Osteoblast (primary cell): ENCODE results near the gene SMARCE1. TPM values are rescaled to one million over a fixed set of nuclear protein-coding genes. Genes with fewer than 3 reads are reported as not detected.

Source experiments
- DNase-seq: peaks from one replicate; pipeline ENCODE4 v3.0.0; 2011; ENCODE audit warnings: low spot score, mixed read lengths; ENCODE audit not compliant: insufficient read length; ENCODE audit errors: missing footprints
- H2AFZ ChIP-seq: 2 replicates; pipeline ENCODE4 v1.6.0; 2011; ENCODE audit warnings: mild to moderate bottlenecking, low read length
- H3K27ac ChIP-seq: 2 replicates; pipeline ENCODE4 v1.5.1; 2011; ENCODE audit warnings: mild to moderate bottlenecking, low read depth, low read length, moderate library complexity
- H3K27me3 ChIP-seq: 2 replicates; pipeline ENCODE4 v1.6.0; 2012; ENCODE audit warnings: mild to moderate bottlenecking, control low read depth, inconsistent platforms, low read length, moderate library complexity; ENCODE audit not compliant: insufficient read depth
- H3K36me3 ChIP-seq: 2 replicates; pipeline ENCODE4 v1.5.1; 2011; ENCODE audit warnings: mild to moderate bottlenecking, low read length, control low read depth, moderate library complexity; ENCODE audit not compliant: insufficient read depth
- H3K4me1 ChIP-seq: 2 replicates; pipeline ENCODE4 v1.5.1; 2011; ENCODE audit warnings: mild to moderate bottlenecking, low read length, control low read depth, moderate library complexity; ENCODE audit not compliant: insufficient read depth
- H3K4me2 ChIP-seq: 2 replicates; pipeline ENCODE4 v1.6.0; 2011; ENCODE audit warnings: mild to moderate bottlenecking, low read length; ENCODE audit not compliant: insufficient read depth
- H3K4me3 ChIP-seq: fragments of 200-600 bp; sonication (generic); 3 replicates; pipeline ENCODE4 v1.5.1; 2012; ENCODE audit warnings: mild to moderate bottlenecking, low read length, inconsistent platforms; ENCODE audit not compliant: insufficient read depth
- H3K79me2 ChIP-seq: 2 replicates; pipeline ENCODE4 v1.6.0; 2012; ENCODE audit warnings: mild to moderate bottlenecking, low read length, control low read depth, inconsistent platforms; ENCODE audit not compliant: insufficient read depth
- H3K9me3 ChIP-seq: 2 replicates; pipeline ENCODE4 v1.5.1; 2011; ENCODE audit warnings: low read depth, low read length, control low read depth
- H4K20me1 ChIP-seq: 2 replicates; pipeline ENCODE4 v1.6.0; 2012; ENCODE audit warnings: mild to moderate bottlenecking, low read length, control low read depth; ENCODE audit not compliant: insufficient read depth
- CTCF ChIP-seq: IDR thresholded peaks from 2 replicates; pipeline ENCODE4 v1.5.1; 2011; ENCODE audit warnings: mild to moderate bottlenecking, low read depth, low read length, moderate library complexity; ENCODE audit errors: extremely low read depth
- total RNA-seq: library from RNA; depleted of rRNA; stranded (reverse); fragments of >200 nt; gene quantifications from 2 replicates; pipeline ENCODE4 v1.2.3, GENCODE V29; 2012

SMARCE1 gene
- total RNA-seq, 1 donor: 101 TPM

GRCh38 chr17:40659911-40660310 is 12.3 kb upstream of the SMARCE1 start:
- Histone ChIP-seq H3K4me3 (no peak overlapping the region), H3K9me3 (no peaks in the 10 kb centered on the region), H3K4me2 (no peak overlapping the region), H4K20me1 (no peaks in the 10 kb centered on the region), H3K36me3 (no peaks in the 10 kb centered on the region), H3K27ac (no peak overlapping the region), H2AFZ (no peak overlapping the region), H3K27me3 (peaks cover 43% of the 10 kb centered on the region), H3K79me2 (no peaks in the 10 kb centered on the region), H3K4me1 (no peaks in the 10 kb centered on the region)
- no peak for DNase-seq
- no peak for TF ChIP-seq CTCF

GRCh38 chr17:40658396-40658795 is 10.8 kb upstream of the SMARCE1 start:
- Histone ChIP-seq H3K9me3 (no peaks in the 10 kb centered on the region), H4K20me1 (no peaks in the 10 kb centered on the region), H3K27me3 (peaks cover 27% of the 10 kb centered on the region), H3K36me3 (no peaks in the 10 kb centered on the region), H3K27ac (no peak overlapping the region), H3K4me3 (no peak overlapping the region), H3K4me1 (no peaks in the 10 kb centered on the region), H3K4me2 (no peak overlapping the region), H3K79me2 (no peaks in the 10 kb centered on the region), H2AFZ (no peak overlapping the region)
- no peak for TF ChIP-seq CTCF
- no peak for DNase-seq

- TF ChIP-seq CTCF: no peak
- no peak for DNase-seq
- peaks cover 17% of the 10 kb centered on the region for H3K79me2 ChIP-seq
- H2AFZ ChIP-seq: no peak overlapping the region
- H3K36me3 ChIP-seq: no peaks in the 10 kb centered on the region
- no peak overlapping the region for H3K27ac ChIP-seq
- H3K4me3 ChIP-seq: no peak overlapping the region
- no peaks in the 10 kb centered on the region for H4K20me1 ChIP-seq
- peaks cover 7% of the 10 kb centered on the region for H3K27me3 ChIP-seq
- peaks cover 8% of the 10 kb centered on the region for H3K4me1 ChIP-seq
- H3K4me2 ChIP-seq: no peak overlapping the region
- no peaks in the 10 kb centered on the region for H3K9me3 ChIP-seq
Measured at GRCh38 chr17:40651939-40652338, 4.3 kb upstream of the SMARCE1 start.

- H3K27me3 ChIP-seq: no peaks in the 10 kb centered on the region
- peaks cover 21% of the 10 kb centered on the region for H3K36me3 ChIP-seq
- H3K79me2 ChIP-seq: peaks cover 45% of the 10 kb centered on the region
- H3K9me3 ChIP-seq: no peaks in the 10 kb centered on the region
- peak overlapping the region; percentile 98 for H3K4me2 ChIP-seq
- peak overlapping the region; percentile 97 for H3K27ac ChIP-seq
- H3K4me3 ChIP-seq: peak overlapping the region; percentile 87
- TF ChIP-seq CTCF: no peak
- H3K4me1 ChIP-seq: peaks cover 18% of the 10 kb centered on the region
- no peaks in the 10 kb centered on the region for H4K20me1 ChIP-seq
- H2AFZ ChIP-seq: peak overlapping the region; percentile 99
- DNase-seq: peak; percentile 65
Measured at GRCh38 chr17:40648384-40648968, 858 bp upstream of the SMARCE1 start.
